ENCODE data around the gene HEMK1. TPM values are rescaled to one million over a fixed set of nuclear protein-coding genes. Genes with fewer than 3 reads are reported as not detected.

The HEMK1 gene
- total RNA-seq, 1 donor from 2014 or later: 13.1 TPM

DNA sequence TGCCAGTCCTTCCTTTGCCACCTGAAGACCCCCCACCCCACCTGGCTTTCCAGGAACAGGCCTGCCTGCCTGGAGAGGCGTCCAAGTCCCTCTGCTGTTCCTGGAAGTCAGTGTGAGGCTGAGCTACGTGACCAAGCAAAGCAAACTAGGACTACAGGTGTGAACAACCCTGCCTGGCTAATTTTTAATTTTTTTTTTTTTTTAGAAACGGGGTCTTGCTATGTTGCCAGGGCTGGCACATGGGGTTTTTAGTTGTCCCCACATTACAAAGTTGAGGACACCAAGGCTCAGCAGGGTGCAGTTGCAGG is 17.4 kb downstream of the HEMK1 start:
- Histone ChIP-seq H3K4me1 (peaks cover 0 to 12% of the 10 kb centered on the region in 2 donors), H3K27ac (no peak overlapping the region), H3K4me3 (no peak overlapping the region), H3K36me3 (no peaks in the 10 kb centered on the region), H3K9me3 (no peaks in the 10 kb centered on the region), H3K27me3 (no peaks in the 10 kb centered on the region)
- TF ChIP-seq, protein P1, sequence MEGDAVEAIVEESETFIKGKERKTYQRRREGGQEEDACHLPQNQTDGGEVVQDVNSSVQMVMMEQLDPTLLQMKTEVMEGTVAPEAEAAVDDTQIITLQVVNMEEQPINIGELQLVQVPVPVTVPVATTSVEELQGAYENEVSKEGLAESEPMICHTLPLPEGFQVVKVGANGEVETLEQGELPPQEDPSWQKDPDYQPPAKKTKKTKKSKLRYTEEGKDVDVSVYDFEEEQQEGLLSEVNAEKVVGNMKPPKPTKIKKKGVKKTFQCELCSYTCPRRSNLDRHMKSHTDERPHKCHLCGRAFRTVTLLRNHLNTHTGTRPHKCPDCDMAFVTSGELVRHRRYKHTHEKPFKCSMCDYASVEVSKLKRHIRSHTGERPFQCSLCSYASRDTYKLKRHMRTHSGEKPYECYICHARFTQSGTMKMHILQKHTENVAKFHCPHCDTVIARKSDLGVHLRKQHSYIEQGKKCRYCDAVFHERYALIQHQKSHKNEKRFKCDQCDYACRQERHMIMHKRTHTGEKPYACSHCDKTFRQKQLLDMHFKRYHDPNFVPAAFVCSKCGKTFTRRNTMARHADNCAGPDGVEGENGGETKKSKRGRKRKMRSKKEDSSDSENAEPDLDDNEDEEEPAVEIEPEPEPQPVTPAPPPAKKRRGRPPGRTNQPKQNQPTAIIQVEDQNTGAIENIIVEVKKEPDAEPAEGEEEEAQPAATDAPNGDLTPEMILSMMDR (IDR thresholded peaks at IDR 0.05): no peak
- DNase-seq (ENCODE audit: low spot score in 2 of 2): no peak
- intact Hi-C loops (cut with DNase I): no loop called here

- H3K9me3 ChIP-seq: no peaks in the 10 kb centered on the region
- H3K27me3 ChIP-seq: no peaks in the 10 kb centered on the region
- H3K4me1 ChIP-seq: peaks cover 0 to 10% of the 10 kb centered on the region in 2 donors
- TF ChIP-seq, protein P1 (IDR thresholded peaks at IDR 0.05): no peak
- H3K36me3 ChIP-seq: no peaks in the 10 kb centered on the region
- no peak for DNase-seq (ENCODE audit: low spot score in 2 of 2)
- no peak overlapping the region for H3K4me3 ChIP-seq
- H3K27ac ChIP-seq: no peak overlapping the region
- intact Hi-C loops (cut with DNase I): no loop called here
Measured at GRCh38 chr3:50587373-50587772, 18.1 kb downstream of the HEMK1 start.

DNA sequence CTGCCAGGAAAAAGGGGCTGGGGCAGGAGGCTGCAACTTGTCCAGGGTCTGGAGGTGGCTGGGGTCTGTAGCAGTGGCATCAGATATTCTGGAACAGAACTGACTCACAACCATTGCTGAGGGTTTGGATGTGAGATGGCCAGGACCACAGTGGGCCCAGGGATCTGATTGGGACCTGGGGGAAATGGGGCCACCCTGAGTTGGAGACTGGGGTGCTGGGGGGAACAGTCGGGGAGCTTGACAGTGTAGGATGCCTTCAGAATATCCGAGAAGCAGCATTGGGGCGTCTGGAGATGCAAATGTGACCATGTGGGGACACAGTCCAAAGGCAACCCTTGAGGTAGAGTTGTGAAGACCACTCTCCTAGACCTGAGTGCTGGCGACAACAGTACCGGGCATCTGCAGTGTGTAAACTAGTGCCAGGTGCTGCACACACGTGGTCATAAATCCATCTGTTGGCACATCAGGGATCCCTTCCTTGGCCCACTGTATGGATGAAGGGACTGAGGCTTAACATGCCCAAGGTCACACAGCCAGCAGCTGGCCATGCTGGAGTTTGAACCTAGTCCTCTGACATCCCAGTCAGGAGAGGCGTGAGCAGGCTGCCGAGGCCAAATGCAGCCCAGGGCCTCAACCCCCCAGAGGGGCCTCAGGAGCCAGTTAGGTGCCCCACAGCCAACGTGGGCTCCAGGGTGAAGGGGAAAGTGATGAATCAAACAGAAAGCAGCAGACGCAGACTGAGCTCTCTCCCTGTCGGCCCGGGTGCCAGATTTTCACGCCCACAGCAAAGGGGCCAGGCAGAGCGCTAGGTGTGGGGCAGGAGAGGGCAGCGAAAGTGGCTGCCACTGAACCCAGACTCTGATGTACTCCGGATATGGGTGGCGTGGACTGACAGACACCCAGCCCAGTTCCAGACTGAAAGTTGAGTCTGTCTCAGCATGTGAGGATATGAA is 18.8 kb downstream of the HEMK1 start:
- no peak for DNase-seq (ENCODE audit: low spot score in 2 of 2)
- no peaks in the 10 kb centered on the region for H3K9me3 ChIP-seq
- TF ChIP-seq, protein P1 (IDR thresholded peaks at IDR 0.05): no peak
- intact Hi-C loops (cut with DNase I): no loop called here
- no peaks in the 10 kb centered on the region for H3K36me3 ChIP-seq
- no peak overlapping the region for H3K4me3 ChIP-seq
- no peaks in the 10 kb centered on the region for H3K27me3 ChIP-seq
- H3K27ac ChIP-seq: no peak overlapping the region
- peaks cover 0 to 8% of the 10 kb centered on the region in 2 donors for H3K4me1 ChIP-seq

DNA sequence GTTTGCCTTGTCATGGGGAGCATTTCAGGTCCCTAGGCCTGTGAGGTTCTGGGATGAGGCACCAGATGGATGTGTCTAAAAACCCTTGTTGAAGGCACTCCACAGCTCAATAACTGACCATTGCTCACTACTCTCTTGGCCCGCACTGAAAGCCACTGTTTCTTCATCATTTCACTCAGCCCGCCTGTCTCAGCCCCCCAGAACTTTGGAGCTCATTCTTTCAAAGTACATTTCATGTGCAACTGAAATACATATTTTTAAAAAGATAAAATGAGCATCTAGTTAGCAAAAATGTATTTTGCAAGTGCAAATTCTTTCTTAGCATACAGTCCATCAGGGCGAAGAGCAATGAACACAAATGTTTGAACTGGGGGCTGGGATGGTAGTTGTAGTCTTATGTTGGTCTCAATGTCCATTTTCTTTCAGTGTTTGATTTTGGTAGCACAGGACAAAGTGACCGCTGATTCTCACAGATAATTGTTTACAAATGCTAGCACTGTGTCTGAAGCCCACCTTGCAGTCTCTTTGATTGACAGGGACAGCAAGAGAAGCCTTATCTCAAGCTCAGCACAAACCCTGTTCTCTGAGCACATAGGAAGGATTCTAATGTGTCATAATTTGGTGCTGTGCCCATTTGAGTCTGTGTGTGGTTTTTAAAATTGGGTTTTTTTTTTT is 19.6 kb downstream of the HEMK1 start:
- H3K9me3 ChIP-seq: no peaks in the 10 kb centered on the region
- DNase-seq (ENCODE audit: low spot score in 2 of 2): no peak
- peaks cover 0 to 8% of the 10 kb centered on the region in 2 donors for H3K4me1 ChIP-seq
- TF ChIP-seq, protein P1 (IDR thresholded peaks at IDR 0.05): no peak
- no peaks in the 10 kb centered on the region for H3K27me3 ChIP-seq
- no peak overlapping the region for H3K27ac ChIP-seq
- intact Hi-C loops (cut with DNase I): no loop called here
- H3K4me3 ChIP-seq: no peak overlapping the region
- no peaks in the 10 kb centered on the region for H3K36me3 ChIP-seq

GRCh38 chr3:50591196-50591741 is 21.9 kb downstream of the HEMK1 start:
- H3K36me3 ChIP-seq: no peaks in the 10 kb centered on the region
- no peaks in the 10 kb centered on the region for H3K9me3 ChIP-seq
- peaks cover 0 to 8% of the 10 kb centered on the region in 2 donors for H3K4me1 ChIP-seq
- DNase-seq (ENCODE audit: low spot score in 2 of 2): no peak
- H3K4me3 ChIP-seq: no peak overlapping the region
- no peaks in the 10 kb centered on the region for H3K27me3 ChIP-seq
- intact Hi-C loops (cut with DNase I): no loop called here
- TF ChIP-seq, protein P1 (IDR thresholded peaks at IDR 0.05): no peak
- H3K27ac ChIP-seq: no peak overlapping the region

All from ascending aorta (tissue), 2 donors.